NB4 (cell line): Measurements from ENCODE around the gene SHISAL1.

Experiments used
- MYC ChIP-seq: IDR thresholded peaks from 2 replicates; pipeline ENCODE4 v1.6.1; 2011; ENCODE audit warnings: low read depth, low read length
- POLR2A ChIP-seq: IDR thresholded peaks from 2 replicates; pipeline ENCODE4 v1.6.1; 2011; ENCODE audit warnings: mild to moderate bottlenecking; ENCODE audit not compliant: insufficient read length; ENCODE audit errors: extremely low read depth
- TF ChIP-seq, protein P1 (sequence below): IDR thresholded peaks from 2 replicates; pipeline ENCODE4 v1.6.1; 2011; ENCODE audit warnings: low read depth, low read length
- TF ChIP-seq, protein P2 (sequence below): IDR thresholded peaks from one replicate; pipeline ENCODE4 v1.5.1; 2012; ENCODE audit warnings: low read depth, low read length

DNA sequence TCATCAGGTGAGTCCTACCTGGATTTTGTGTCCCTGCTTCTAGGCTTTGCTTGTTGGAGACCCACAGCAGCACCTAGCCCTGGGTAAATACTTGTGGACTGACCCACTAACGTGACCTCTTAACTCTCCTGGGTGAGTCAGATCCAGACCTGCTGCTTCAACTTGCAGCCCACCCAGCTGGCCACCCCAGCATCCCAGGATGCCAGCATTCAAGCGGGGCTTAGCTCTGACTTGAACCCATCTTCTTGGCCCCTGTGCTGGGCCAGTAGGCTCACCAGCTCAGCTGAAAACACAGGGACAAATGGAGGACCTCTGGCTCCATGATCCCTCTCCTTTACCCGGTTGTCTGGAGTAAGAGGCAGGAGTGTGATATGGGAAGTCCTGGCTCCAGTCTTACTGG, 98.6 kb downstream of the SHISAL1 start:
- TF ChIP-seq, protein P1, sequence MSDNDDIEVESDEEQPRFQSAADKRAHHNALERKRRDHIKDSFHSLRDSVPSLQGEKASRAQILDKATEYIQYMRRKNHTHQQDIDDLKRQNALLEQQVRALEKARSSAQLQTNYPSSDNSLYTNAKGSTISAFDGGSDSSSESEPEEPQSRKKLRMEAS, result no peak
- TF ChIP-seq, protein P2, sequence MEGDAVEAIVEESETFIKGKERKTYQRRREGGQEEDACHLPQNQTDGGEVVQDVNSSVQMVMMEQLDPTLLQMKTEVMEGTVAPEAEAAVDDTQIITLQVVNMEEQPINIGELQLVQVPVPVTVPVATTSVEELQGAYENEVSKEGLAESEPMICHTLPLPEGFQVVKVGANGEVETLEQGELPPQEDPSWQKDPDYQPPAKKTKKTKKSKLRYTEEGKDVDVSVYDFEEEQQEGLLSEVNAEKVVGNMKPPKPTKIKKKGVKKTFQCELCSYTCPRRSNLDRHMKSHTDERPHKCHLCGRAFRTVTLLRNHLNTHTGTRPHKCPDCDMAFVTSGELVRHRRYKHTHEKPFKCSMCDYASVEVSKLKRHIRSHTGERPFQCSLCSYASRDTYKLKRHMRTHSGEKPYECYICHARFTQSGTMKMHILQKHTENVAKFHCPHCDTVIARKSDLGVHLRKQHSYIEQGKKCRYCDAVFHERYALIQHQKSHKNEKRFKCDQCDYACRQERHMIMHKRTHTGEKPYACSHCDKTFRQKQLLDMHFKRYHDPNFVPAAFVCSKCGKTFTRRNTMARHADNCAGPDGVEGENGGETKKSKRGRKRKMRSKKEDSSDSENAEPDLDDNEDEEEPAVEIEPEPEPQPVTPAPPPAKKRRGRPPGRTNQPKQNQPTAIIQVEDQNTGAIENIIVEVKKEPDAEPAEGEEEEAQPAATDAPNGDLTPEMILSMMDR, result no peak
- TF ChIP-seq POLR2A (no peak), MYC (no peak)
